ENCODE data around the gene UBE2D2.

UBE2D2 gene

DNA sequence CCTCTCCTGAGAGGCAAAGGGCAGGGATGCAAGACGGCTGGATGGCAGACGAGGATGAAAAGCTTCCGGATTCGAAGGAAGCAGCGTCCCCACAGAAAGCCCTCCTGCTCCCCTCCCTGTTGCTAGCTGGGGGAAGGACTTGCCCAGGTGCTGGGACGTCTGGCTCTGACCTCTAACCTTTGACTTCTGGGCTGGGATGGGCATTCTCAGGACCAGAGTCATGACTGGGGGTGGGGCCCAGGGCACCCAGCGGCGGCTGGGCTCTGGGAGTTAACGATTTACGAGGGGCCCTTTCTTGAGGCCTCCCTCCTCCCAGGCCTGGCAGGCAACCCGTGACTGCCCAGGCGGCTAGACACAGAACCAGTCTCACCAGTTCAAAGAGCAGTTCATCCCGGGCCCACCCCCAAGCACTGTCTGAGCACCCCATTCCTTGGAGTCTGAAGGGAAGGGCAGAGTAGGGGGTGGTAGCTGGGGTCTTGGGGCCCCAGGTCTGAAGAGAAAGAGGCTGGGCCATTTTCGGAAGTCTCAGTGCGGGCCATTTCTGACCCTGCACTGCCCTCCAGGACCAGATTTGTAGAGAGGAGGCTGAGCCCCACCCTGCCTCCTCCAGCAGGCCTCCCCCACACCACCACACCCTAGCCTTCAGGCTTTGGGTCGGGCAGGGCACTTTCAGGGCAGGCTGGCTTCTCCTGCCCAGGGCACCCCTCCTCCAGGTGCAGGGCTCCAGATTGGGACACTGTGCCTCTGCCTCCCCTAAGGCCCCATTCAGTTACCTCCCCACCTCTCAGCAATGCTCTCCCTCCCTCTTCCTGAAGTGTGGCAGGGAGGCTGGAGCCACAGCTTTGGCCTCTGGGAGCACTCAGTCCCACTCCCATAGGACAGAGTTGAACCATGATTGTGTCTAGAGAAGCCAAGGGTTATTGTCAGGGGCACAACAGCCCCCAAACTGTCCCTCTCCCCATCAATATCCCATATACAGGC, 82.0 kb downstream of the UBE2D2 start:
- H3K9ac ChIP-seq (ENCODE audit: insufficient read length, low read depth), result no peak overlapping the region
- peaks cover 30% of the 10 kb centered on the region for H3K4me1 ChIP-seq (ENCODE audit: insufficient read depth, insufficient read length)
- no peaks in the 10 kb centered on the region for H3K9me3 ChIP-seq (ENCODE audit: insufficient read depth, low read length)
- peaks cover 27% of the 10 kb centered on the region for H3K27me3 ChIP-seq (ENCODE audit: insufficient read depth, insufficient read length)
- H3K4me3 ChIP-seq (ENCODE audit: insufficient read length, low read depth), result no peak overlapping the region
- no peak for DNase-seq (ENCODE audit: low read depth, low spot score)
- H3K36me3 ChIP-seq (ENCODE audit: insufficient read depth, insufficient read length, low read length), result no peaks in the 10 kb centered on the region
- TF ChIP-seq SUZ12 (IDR thresholded peaks at IDR 0.05; ENCODE audit: extremely low read depth, insufficient read depth, insufficient read length), result no peak
- TF ChIP-seq YY1 (IDR thresholded peaks at IDR 0.05; ENCODE audit: insufficient read depth, insufficient read length), result no peak
- TF ChIP-seq ZNF274 (IDR thresholded peaks at IDR 0.05; ENCODE audit: low read depth, low read length), result no peak

DNA sequence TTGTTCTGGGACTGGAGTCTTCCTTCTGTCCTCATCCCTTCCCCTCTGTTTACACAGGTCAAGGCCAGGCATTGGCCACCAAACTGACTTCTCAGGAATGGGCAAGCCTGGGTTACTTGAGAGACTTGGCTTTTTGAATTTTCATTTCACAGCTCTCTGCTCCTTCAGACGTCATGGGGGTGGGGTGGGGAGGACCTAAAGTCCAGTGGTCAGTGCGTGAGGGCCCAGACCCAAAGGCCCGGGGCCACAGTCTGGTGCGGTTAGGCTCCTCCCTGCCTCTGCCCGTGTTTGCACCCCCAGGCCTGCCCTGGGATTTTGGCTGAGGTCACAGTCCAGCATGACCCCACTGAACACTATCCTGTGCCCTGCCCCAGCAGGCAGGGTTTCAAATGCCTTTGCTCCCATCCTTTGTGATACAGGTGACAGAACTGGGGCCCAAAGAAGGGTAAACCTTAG, 82.9 kb downstream of the UBE2D2 start:
- Histone ChIP-seq H3K36me3 (ENCODE audit: insufficient read depth, insufficient read length, low read length) (no peaks in the 10 kb centered on the region), H3K4me3 (ENCODE audit: insufficient read length, low read depth) (no peak overlapping the region), H3K27me3 (ENCODE audit: insufficient read depth, insufficient read length) (peaks cover 27% of the 10 kb centered on the region), H3K4me1 (ENCODE audit: insufficient read depth, insufficient read length) (peaks cover 25% of the 10 kb centered on the region), H3K9me3 (ENCODE audit: insufficient read depth, low read length) (no peaks in the 10 kb centered on the region), H3K9ac (ENCODE audit: insufficient read length, low read depth) (no peak overlapping the region)
- DNase-seq (ENCODE audit: low read depth, low spot score), result no peak
- TF ChIP-seq SUZ12 (IDR thresholded peaks at IDR 0.05; ENCODE audit: extremely low read depth, insufficient read depth, insufficient read length) (no peak), ZNF274 (IDR thresholded peaks at IDR 0.05; ENCODE audit: low read depth, low read length) (no peak), YY1 (IDR thresholded peaks at IDR 0.05; ENCODE audit: insufficient read depth, insufficient read length) (no peak)

- H3K27me3 ChIP-seq (ENCODE audit: insufficient read depth, insufficient read length), result peaks cover 27% of the 10 kb centered on the region
- H3K4me1 ChIP-seq (ENCODE audit: insufficient read depth, insufficient read length), result peaks cover 18% of the 10 kb centered on the region
- TF ChIP-seq SUZ12 (IDR thresholded peaks at IDR 0.05; ENCODE audit: extremely low read depth, insufficient read depth, insufficient read length) (no peak), YY1 (IDR thresholded peaks at IDR 0.05; ENCODE audit: insufficient read depth, insufficient read length) (no peak), ZNF274 (IDR thresholded peaks at IDR 0.05; ENCODE audit: low read depth, low read length) (no peak)
- no peak for DNase-seq (ENCODE audit: low read depth, low spot score)
- H3K9ac ChIP-seq (ENCODE audit: insufficient read length, low read depth), result no peak overlapping the region
- no peaks in the 10 kb centered on the region for H3K36me3 ChIP-seq (ENCODE audit: insufficient read depth, insufficient read length, low read length)
- no peak overlapping the region for H3K4me3 ChIP-seq (ENCODE audit: insufficient read length, low read depth)
- H3K9me3 ChIP-seq (ENCODE audit: insufficient read depth, low read length), result no peaks in the 10 kb centered on the region
These were observed 83.7 kb downstream of the UBE2D2 start for GRCh38 chr5:139644646-139645429.

- peaks cover 13% of the 10 kb centered on the region for H3K4me1 ChIP-seq (ENCODE audit: insufficient read depth, insufficient read length)
These were observed 84.3 kb downstream of the UBE2D2 start for GRCh38 chr5:139645430-139645871.

DNA sequence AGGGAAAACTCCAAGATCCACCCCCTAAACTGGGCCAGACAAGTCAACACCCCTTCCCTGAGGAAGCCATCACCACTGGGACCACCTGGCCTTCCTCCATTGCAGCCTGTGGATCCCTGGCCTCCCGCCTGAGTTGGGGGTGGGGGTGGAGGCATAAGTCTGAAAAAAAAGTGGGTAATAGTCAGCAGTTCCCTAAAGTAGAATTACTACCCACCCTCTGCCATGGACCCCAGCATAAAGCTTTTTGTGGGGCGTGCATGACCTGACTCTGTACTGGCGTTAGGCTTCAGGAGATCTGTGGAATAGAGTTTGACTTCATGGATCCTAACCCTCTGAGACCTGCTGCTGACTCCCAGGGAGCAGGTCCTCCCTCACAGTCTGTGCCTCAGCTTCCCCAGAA, 85.0 kb downstream of the UBE2D2 start:
- no peak for DNase-seq (ENCODE audit: low read depth, low spot score)
- no peak for TF ChIP-seq SUZ12 (IDR thresholded peaks at IDR 0.05; ENCODE audit: extremely low read depth, insufficient read depth, insufficient read length)
- TF ChIP-seq ZNF274 (IDR thresholded peaks at IDR 0.05; ENCODE audit: low read depth, low read length), result no peak
- TF ChIP-seq YY1 (IDR thresholded peaks at IDR 0.05; ENCODE audit: insufficient read depth, insufficient read length), result no peak
- H3K9me3 ChIP-seq (ENCODE audit: insufficient read depth, low read length), result no peaks in the 10 kb centered on the region
- no peak overlapping the region for H3K4me3 ChIP-seq (ENCODE audit: insufficient read length, low read depth)
- peaks cover 12% of the 10 kb centered on the region for H3K4me1 ChIP-seq (ENCODE audit: insufficient read depth, insufficient read length)
- no peak overlapping the region for H3K9ac ChIP-seq (ENCODE audit: insufficient read length, low read depth)
- no peaks in the 10 kb centered on the region for H3K36me3 ChIP-seq (ENCODE audit: insufficient read depth, insufficient read length, low read length)
- peaks cover 27% of the 10 kb centered on the region for H3K27me3 ChIP-seq (ENCODE audit: insufficient read depth, insufficient read length)

More at GRCh38 chr5:139645430-139645871, 84.3 kb downstream of the UBE2D2 start:
- H3K4me3 ChIP-seq (ENCODE audit: insufficient read length, low read depth), result no peak overlapping the region
- TF ChIP-seq YY1 (IDR thresholded peaks at IDR 0.05; ENCODE audit: insufficient read depth, insufficient read length), result no peak
- TF ChIP-seq ZNF274 (IDR thresholded peaks at IDR 0.05; ENCODE audit: low read depth, low read length), result no peak
- no peak for TF ChIP-seq SUZ12 (IDR thresholded peaks at IDR 0.05; ENCODE audit: extremely low read depth, insufficient read depth, insufficient read length)
- no peak for DNase-seq (ENCODE audit: low read depth, low spot score)
- H3K36me3 ChIP-seq (ENCODE audit: insufficient read depth, insufficient read length, low read length), result no peaks in the 10 kb centered on the region
- H3K27me3 ChIP-seq (ENCODE audit: insufficient read depth, insufficient read length), result peaks cover 27% of the 10 kb centered on the region
- no peaks in the 10 kb centered on the region for H3K9me3 ChIP-seq (ENCODE audit: insufficient read depth, low read length)
- no peak overlapping the region for H3K9ac ChIP-seq (ENCODE audit: insufficient read length, low read depth)

- no peak for TF ChIP-seq SUZ12 (IDR thresholded peaks at IDR 0.05; ENCODE audit: extremely low read depth, insufficient read depth, insufficient read length)
- no peak for TF ChIP-seq YY1 (IDR thresholded peaks at IDR 0.05; ENCODE audit: insufficient read depth, insufficient read length)
- no peak for TF ChIP-seq ZNF274 (IDR thresholded peaks at IDR 0.05; ENCODE audit: low read depth, low read length)
- Histone ChIP-seq H3K4me3 (ENCODE audit: insufficient read length, low read depth) (peak overlapping the region; percentile 46), H3K4me1 (ENCODE audit: insufficient read depth, insufficient read length) (peaks cover 16% of the 10 kb centered on the region), H3K9ac (ENCODE audit: insufficient read length, low read depth) (peak overlapping the region; percentile 67), H3K9me3 (ENCODE audit: insufficient read depth, low read length) (no peaks in the 10 kb centered on the region), H3K27me3 (ENCODE audit: insufficient read depth, insufficient read length) (peaks cover 27% of the 10 kb centered on the region), H3K36me3 (ENCODE audit: insufficient read depth, insufficient read length, low read length) (no peaks in the 10 kb centered on the region)
- DNase-seq (ENCODE audit: low read depth, low spot score), result no peak
These were observed 85.9 kb downstream of the UBE2D2 start for GRCh38 chr5:139646912-139647505.
